ENCODE measurements around the gene CPLX3. TPM values are rescaled to one million over a fixed set of nuclear protein-coding genes. Genes with fewer than 3 reads are reported as not detected.

Gene CPLX3
- polyA plus RNA-seq, 1 donor from 2014 or later, result 0.27 TPM

- Histone ChIP-seq H3K9me3 (ENCODE audit: low read length) (no peaks in the 10 kb centered on the region), H3K4me3 (ENCODE audit: low read length) (peak within 1 kb of the TSS; percentile 73), H3F3A (ENCODE audit: insufficient read depth, low read length, poor library complexity, severe bottlenecking) (no peaks in the 10 kb centered on the region), H3K9me2 (ENCODE audit: insufficient read depth, low read length) (no peaks in the 10 kb centered on the region), H3K36me3 (ENCODE audit: insufficient read depth, low read length) (no peaks in the 10 kb centered on the region), H3K27ac (ENCODE audit: low read length) (peak within 1 kb of the TSS; percentile 47), H3K79me2 (replicated peaks; ENCODE audit: insufficient read depth, low read length) (peaks cover 31% of the 10 kb centered on the region), H3K27me3 (ENCODE audit: insufficient read depth, low read depth, low read length) (no peaks in the 10 kb centered on the region), H3K4me2 (ENCODE audit: low read length) (peak within 1 kb of the TSS; percentile 94), H3K9ac (ENCODE audit: low read length) (peak within 1 kb of the TSS; percentile 81), H4K20me1 (ENCODE audit: insufficient read depth) (peaks cover 5% of the 10 kb centered on the region), H2AFZ (ENCODE audit: low read depth, low read length) (peak within 1 kb of the TSS; percentile 52)
- TF ChIP-seq SMC3 (conservative IDR thresholded peaks at IDR 0.05; ENCODE audit: poor library complexity) (peak; percentile 58), EP300 (conservative IDR thresholded peaks at IDR 0.05; ENCODE audit: poor library complexity, severe bottlenecking) (no peak), CTCF (IDR thresholded peaks at IDR 0.05; ENCODE audit: poor library complexity, severe bottlenecking) (peak; percentile 75), REST (IDR thresholded peaks at IDR 0.05; ENCODE audit: borderline replicate concordance) (peak; percentile 86), POLR2AphosphoS5 (IDR thresholded peaks at IDR 0.05) (peak; percentile 89), EZH2 (IDR thresholded peaks at IDR 0.05; ENCODE audit: borderline replicate concordance, insufficient read depth, low read length, poor library complexity, severe bottlenecking) (no peak), MXI1 (conservative IDR thresholded peaks at IDR 0.05; ENCODE audit: poor library complexity, severe bottlenecking) (peak; percentile 59), TAF1 (IDR thresholded peaks at IDR 0.05; ENCODE audit: low read depth) (no peak), RAD21 (conservative IDR thresholded peaks at IDR 0.05) (peak; percentile 45)
These were observed 44.8 kb upstream of the CPLX3 start, which contains the start of gene CSK for GRCh38 chr15:74781431-74782258. TSS of gene CSK (plus strand) at chr15:74782080. CDS start at chr15:74798298, 16,218 bp downstream.

- no peak for TF ChIP-seq RAD21 (conservative IDR thresholded peaks at IDR 0.05)
- no peak for TF ChIP-seq EZH2 (IDR thresholded peaks at IDR 0.05; ENCODE audit: borderline replicate concordance, insufficient read depth, low read length, poor library complexity, severe bottlenecking)
- TF ChIP-seq MXI1 (conservative IDR thresholded peaks at IDR 0.05; ENCODE audit: poor library complexity, severe bottlenecking), result peak; percentile 25
- no peak for TF ChIP-seq CTCF (IDR thresholded peaks at IDR 0.05; ENCODE audit: poor library complexity, severe bottlenecking)
- TF ChIP-seq SMC3 (conservative IDR thresholded peaks at IDR 0.05; ENCODE audit: poor library complexity), result no peak
- Histone ChIP-seq H3K4me3 (ENCODE audit: low read length) (peak overlapping the region; percentile 73), H3K9me2 (ENCODE audit: insufficient read depth, low read length) (no peaks in the 10 kb centered on the region), H3K4me2 (ENCODE audit: low read length) (peak overlapping the region; percentile 94), H3K36me3 (ENCODE audit: insufficient read depth, low read length) (no peaks in the 10 kb centered on the region), H3K27me3 (ENCODE audit: insufficient read depth, low read depth, low read length) (no peaks in the 10 kb centered on the region), H3K9me3 (ENCODE audit: low read length) (no peaks in the 10 kb centered on the region), H4K20me1 (ENCODE audit: insufficient read depth) (peaks cover 5% of the 10 kb centered on the region), H3K9ac (ENCODE audit: low read length) (peak overlapping the region; percentile 81), H3K79me2 (replicated peaks; ENCODE audit: insufficient read depth, low read length) (peaks cover 37% of the 10 kb centered on the region), H3K27ac (ENCODE audit: low read length) (no peak overlapping the region), H2AFZ (ENCODE audit: low read depth, low read length) (no peak overlapping the region), H3F3A (ENCODE audit: insufficient read depth, low read length, poor library complexity, severe bottlenecking) (no peaks in the 10 kb centered on the region)
These were observed 44.0 kb upstream of the CPLX3 start for GRCh38 chr15:74782259-74783071.
